Upper lobe of right lung (tissue), 1 donor: ENCODE data around the gene CSF2RB. TPM values are rescaled to one million over a fixed set of nuclear protein-coding genes. Genes with fewer than 3 reads are reported as not detected.

Experiments used
- ATAC-seq: fragments of 200-7000 bp; cut with Tn5 transposase; one replicate; pipeline ENCODE4 v1.9.1; 2020; ENCODE audit warnings: mild to moderate bottlenecking, moderate library complexity
- DNase-seq: peaks from one replicate; pipeline ENCODE4 v3.0.0-alpha.2; 2020
- H3K27ac ChIP-seq: fragments of 200-600 bp; one replicate; pipeline ENCODE4 v1.8.0; 2022
- H3K27me3 ChIP-seq: fragments of 200-600 bp; one replicate; pipeline ENCODE4 v1.8.0; 2022; ENCODE audit warnings: mild to moderate bottlenecking
- H3K36me3 ChIP-seq: fragments of 200-600 bp; one replicate; pipeline ENCODE4 v1.8.0; 2022
- H3K4me1 ChIP-seq: fragments of 200-600 bp; one replicate; pipeline ENCODE4 v1.8.0; 2022
- H3K4me3 ChIP-seq: fragments of 200-600 bp; one replicate; pipeline ENCODE4 v1.8.0; 2022; ENCODE audit warnings: mild to moderate bottlenecking
- H3K9me3 ChIP-seq: fragments of 200-600 bp; one replicate; pipeline ENCODE4 v1.8.0; 2022
- intact Hi-C: fragments of 100-400 bp; cut with DNase I; formaldehyde crosslinking; loops from one replicate; pipeline ENCODE4 v1.11.0; 2022
- total RNA-seq: library from RNA; stranded (reverse); fragmentation: NEBNext Ultra II Directional; extraction: Animal tissue kit (Norgen Biotek cat#: 25700); gene quantifications from one replicate; pipeline ENCODE4 v1.2.1, GENCODE V29; 2021
- TF ChIP-seq, protein P1 (sequence below): fragments of 200-600 bp; IDR thresholded peaks from one replicate; pipeline ENCODE4 v1.8.0; 2022; ENCODE audit warnings: antibody characterized with exemption
- donor health status: DM: no; HTN: yes; CAD: no; lungs with severe emphysema.

Gene CSF2RB
- total RNA-seq, 1 donor from 2014 or later = 27.2 TPM

DNA sequence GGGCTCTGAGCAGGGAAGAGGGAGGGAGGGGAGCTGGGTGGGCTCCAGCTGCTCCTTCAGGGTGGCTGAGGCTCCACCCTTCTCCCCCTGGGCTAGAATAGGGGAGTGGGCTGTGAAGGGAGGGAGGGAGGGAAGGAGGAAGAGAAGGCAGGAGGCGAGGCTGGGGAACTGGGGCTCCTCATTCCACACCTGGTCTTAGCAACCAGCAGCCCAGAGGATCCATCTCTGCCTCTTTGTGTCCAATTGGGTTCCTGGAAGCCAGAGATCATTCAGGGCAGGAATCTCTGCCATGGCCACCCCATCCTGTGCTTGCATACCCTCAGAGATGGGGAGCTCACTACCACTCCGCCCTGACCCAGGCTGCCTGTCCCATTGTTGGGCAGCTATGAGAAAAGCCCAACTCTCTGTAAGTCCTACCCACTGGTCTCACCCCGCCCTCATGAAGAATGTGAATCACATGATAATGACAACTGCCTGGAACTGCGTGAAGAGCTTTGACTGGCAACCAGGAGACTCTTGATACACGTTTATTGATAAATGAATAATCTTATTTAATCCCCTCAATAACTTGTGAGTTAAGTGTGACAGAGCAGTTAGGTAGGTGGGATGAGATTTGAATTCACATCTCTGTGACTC, 44.8 kb upstream of the CSF2RB start:
- no peak overlapping the region for H3K27ac ChIP-seq
- TF ChIP-seq, protein P1, sequence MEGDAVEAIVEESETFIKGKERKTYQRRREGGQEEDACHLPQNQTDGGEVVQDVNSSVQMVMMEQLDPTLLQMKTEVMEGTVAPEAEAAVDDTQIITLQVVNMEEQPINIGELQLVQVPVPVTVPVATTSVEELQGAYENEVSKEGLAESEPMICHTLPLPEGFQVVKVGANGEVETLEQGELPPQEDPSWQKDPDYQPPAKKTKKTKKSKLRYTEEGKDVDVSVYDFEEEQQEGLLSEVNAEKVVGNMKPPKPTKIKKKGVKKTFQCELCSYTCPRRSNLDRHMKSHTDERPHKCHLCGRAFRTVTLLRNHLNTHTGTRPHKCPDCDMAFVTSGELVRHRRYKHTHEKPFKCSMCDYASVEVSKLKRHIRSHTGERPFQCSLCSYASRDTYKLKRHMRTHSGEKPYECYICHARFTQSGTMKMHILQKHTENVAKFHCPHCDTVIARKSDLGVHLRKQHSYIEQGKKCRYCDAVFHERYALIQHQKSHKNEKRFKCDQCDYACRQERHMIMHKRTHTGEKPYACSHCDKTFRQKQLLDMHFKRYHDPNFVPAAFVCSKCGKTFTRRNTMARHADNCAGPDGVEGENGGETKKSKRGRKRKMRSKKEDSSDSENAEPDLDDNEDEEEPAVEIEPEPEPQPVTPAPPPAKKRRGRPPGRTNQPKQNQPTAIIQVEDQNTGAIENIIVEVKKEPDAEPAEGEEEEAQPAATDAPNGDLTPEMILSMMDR = no peak

DNA sequence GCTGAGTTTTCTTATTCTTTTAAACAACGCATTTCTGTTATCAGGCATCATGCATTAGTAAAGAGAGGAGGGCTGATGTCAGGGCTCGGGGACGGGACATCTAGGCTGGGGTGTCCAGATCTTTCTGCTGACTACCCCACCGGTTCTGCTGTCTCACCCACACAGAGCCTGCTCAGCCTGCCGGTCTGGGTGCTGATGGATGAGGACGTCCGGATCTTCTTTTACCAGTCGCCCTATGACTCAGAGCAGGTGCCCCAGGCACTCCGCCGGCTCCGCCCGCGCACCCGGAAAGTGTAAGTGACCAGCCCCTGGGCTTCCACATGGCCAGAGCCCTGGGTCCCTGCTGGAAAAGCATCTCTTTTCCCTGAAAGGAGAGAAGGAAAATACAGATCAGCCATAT, 43.2 kb upstream of the CSF2RB start:
- ATAC-seq = no peak
- intact Hi-C loops = no loop called here
- H3K36me3 ChIP-seq = no peaks in the 10 kb centered on the region
- TF ChIP-seq, protein P1 = no peak
- no peaks in the 10 kb centered on the region for H3K9me3 ChIP-seq
- H3K4me3 ChIP-seq = no peak overlapping the region
- peak; percentile 55 for DNase-seq
- no peak overlapping the region for H3K27ac ChIP-seq
- H3K4me1 ChIP-seq = peaks cover 18% of the 10 kb centered on the region
- H3K27me3 ChIP-seq = no peaks in the 10 kb centered on the region

More for the DNA sequence above, 44.8 kb upstream of the CSF2RB start:
- H3K4me1 ChIP-seq = peaks cover 6% of the 10 kb centered on the region
- H3K36me3 ChIP-seq = no peaks in the 10 kb centered on the region
- no peak for DNase-seq
- ATAC-seq = no peak
- no peaks in the 10 kb centered on the region for H3K27me3 ChIP-seq
- no peak overlapping the region for H3K4me3 ChIP-seq
- intact Hi-C loops = no loop called here
- no peaks in the 10 kb centered on the region for H3K9me3 ChIP-seq

DNA sequence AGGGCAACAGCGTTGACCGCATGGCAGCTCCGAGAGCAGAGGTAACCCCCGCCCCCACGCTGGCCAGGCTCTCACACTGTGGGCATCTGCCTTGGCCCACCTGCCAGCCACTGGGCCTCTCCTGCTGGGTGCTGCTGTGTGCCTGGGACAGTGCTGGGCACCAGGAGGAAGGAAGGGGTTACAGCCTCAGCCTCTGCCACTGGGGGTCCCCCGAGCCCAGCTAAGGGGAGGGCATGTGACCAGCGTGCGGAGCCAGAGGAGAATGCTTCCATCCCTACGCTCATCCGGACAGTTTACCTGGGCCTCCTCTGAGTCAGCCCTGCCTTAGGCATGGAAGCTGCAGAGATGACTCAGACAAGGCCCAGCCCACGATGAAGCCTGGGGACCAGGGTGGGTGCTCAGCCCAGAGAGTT, 41.8 kb upstream of the CSF2RB start:
- TF ChIP-seq, protein P1 = no peak

DNA sequence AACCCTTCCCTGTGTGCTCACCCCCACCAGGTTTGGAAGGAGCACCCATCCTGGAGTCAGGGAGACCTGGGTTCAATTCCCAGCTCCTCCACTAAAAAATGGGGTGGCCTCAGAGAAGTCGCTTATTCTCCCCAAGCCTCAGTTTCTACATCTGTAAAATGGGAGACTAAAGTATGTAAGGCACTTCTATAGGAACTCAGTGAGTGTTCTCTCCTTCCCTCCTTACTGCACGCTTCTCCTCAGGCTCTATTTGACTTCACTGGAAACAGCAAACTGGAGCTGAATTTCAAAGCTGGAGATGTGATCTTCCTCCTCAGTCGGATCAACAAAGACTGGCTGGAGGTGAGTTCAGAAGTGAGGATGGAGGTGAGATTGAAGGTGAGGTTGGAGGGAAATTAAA, 41.3 kb upstream of the CSF2RB start:
- Histone ChIP-seq H3K27ac (no peak overlapping the region), H3K9me3 (no peaks in the 10 kb centered on the region), H3K4me1 (peaks cover 18% of the 10 kb centered on the region), H3K27me3 (no peaks in the 10 kb centered on the region), H3K4me3 (no peak overlapping the region), H3K36me3 (no peaks in the 10 kb centered on the region)
- ATAC-seq (no peak), DNase-seq (no peak)
- TF ChIP-seq, protein P1 = no peak
- intact Hi-C loops = no loop called here

More for the DNA sequence above, 41.8 kb upstream of the CSF2RB start:
- Histone ChIP-seq H3K27me3 (no peaks in the 10 kb centered on the region), H3K36me3 (no peaks in the 10 kb centered on the region), H3K9me3 (no peaks in the 10 kb centered on the region), H3K27ac (no peak overlapping the region), H3K4me1 (peaks cover 18% of the 10 kb centered on the region), H3K4me3 (no peak overlapping the region)
- no peak for ATAC-seq
- intact Hi-C loops = no loop called here
- peak; percentile 52 for DNase-seq

DNA sequence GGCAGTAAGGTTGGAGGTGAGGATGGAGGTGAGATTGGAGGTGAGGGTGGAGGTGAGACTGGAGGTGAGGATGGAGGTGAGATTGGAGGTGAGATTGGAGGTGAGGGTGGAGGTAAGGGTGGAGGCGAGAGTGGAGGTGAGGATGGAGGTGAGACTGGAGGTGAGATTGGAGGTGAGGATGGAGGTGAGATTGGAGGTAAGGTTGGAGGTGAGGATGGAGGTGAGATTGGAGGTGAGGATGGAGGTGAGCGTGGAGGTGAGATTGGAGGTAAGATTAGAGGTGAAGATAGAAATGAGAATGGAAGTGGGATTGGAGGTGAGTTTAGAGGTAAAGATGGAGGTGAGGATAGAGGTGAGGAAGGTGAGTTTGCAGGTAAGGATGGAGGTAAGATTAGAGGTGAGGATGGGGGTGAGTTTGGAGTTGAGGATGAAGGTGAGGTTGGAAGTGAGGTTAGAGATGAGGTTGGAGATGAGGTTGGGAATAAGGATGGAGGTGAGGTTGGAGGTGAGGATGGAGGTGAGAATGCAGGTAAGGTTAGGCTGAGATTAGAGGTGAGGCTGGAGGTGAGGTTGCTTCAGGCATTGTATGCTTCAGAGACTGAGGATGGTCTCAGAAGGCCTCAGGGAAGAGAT, 40.4 kb upstream of the CSF2RB start:
- Histone ChIP-seq H3K27me3 (no peaks in the 10 kb centered on the region), H3K36me3 (no peaks in the 10 kb centered on the region), H3K27ac (no peak overlapping the region), H3K9me3 (no peaks in the 10 kb centered on the region), H3K4me1 (peaks cover 18% of the 10 kb centered on the region), H3K4me3 (no peak overlapping the region)
- TF ChIP-seq, protein P1 = no peak
- ATAC-seq = no peak
- intact Hi-C loops = no loop called here
- no peak for DNase-seq
